Muscle of back (tissue), 11 donors: Measurements from ENCODE around the gene AFP. TPM values are rescaled to one million over a fixed set of nuclear protein-coding genes. Genes with fewer than 3 reads are reported as not detected.

ENCODE experiments used
- DNase-seq, 3 donors: peaks; one replicate each; pipeline versions ENCODE4 v3.0.0 to v3.0.0-alpha.2; 2013
- polyA plus RNA-seq, 10 donors: library from polyadenylated mRNA; unstranded; fragments of 120-200 nt; gene quantifications; one replicate each; pipeline ENCODE4 v1.2.1, GENCODE V29; 2013; ENCODE audit not compliant: insufficient read length in 10 of 10

The AFP gene
- polyA plus RNA-seq, 10 donors = 0.27 to 20.1 (median 0.45) TPM; not detected in 3

GRCh38 chr4:73437558-73437956, 1.5 kb downstream of the AFP start:
- no peak for DNase-seq

GRCh38 chr4:73438048-73438447, 2.0 kb downstream of the AFP start:
- no peak for DNase-seq

- DNase-seq = no peak
These were observed 2.7 kb downstream of the AFP start for GRCh38 chr4:73438582-73439215.

- DNase-seq = no peak
These were observed 3.4 kb downstream of the AFP start for GRCh38 chr4:73439445-73439844.

- DNase-seq = no peak
These were observed 4.0 kb downstream of the AFP start for GRCh38 chr4:73439991-73440390.

GRCh38 chr4:73440653-73441052, 4.6 kb downstream of the AFP start:
- DNase-seq = no peak

- DNase-seq = no peak
These were observed 6.3 kb downstream of the AFP start for GRCh38 chr4:73442275-73442674.

GRCh38 chr4:73443224-73443623, 7.2 kb downstream of the AFP start:
- no peak for DNase-seq

GRCh38 chr4:73445383-73446335, 9.6 kb downstream of the AFP start:
- no peak for DNase-seq

- peak in 2 of 3 donors; percentile 10 to 23 for DNase-seq
These were observed 10.4 kb downstream of the AFP start for GRCh38 chr4:73446336-73446938.

GRCh38 chr4:73447671-73448070, 11.7 kb downstream of the AFP start:
- peak in 1 of 3 donors; percentile 40 for DNase-seq

- no peak for DNase-seq
These were observed 12.6 kb downstream of the AFP start for GRCh38 chr4:73448448-73449203.

GRCh38 chr4:73450398-73451004, 14.5 kb downstream of the AFP start:
- peak in 2 of 3 donors; percentile 17 to 77 for DNase-seq

GRCh38 chr4:73451404-73451803, 15.4 kb downstream of the AFP start:
- peak in 2 of 3 donors; percentile 15 to 21 for DNase-seq

GRCh38 chr4:73451981-73452747, 16.1 kb downstream of the AFP start:
- peak in 2 of 3 donors; percentile 12 to 15 for DNase-seq

- no peak for DNase-seq
These were observed 17.1 kb downstream of the AFP start for GRCh38 chr4:73452953-73453700.

- no peak for DNase-seq
These were observed 17.6 kb downstream of the AFP start for GRCh38 chr4:73453701-73454005.

- no peak for DNase-seq
These were observed 18.9 kb downstream of the AFP start for GRCh38 chr4:73454920-73455319.

- no peak for DNase-seq
These were observed 20.4 kb downstream of the AFP start for GRCh38 chr4:73456177-73457022.
